SKM-1 treated with dmso at 0.1 percent for 144 hours (cell line): ENCODE results near the gene PLA2G4A.

Experiments used
- DNase-seq: peaks from one replicate; lab custom pipeline; 2025; ENCODE audit not compliant: unreplicated experiment; lab: John Stamatoyannopoulos, UW

PLA2G4A gene

DNA sequence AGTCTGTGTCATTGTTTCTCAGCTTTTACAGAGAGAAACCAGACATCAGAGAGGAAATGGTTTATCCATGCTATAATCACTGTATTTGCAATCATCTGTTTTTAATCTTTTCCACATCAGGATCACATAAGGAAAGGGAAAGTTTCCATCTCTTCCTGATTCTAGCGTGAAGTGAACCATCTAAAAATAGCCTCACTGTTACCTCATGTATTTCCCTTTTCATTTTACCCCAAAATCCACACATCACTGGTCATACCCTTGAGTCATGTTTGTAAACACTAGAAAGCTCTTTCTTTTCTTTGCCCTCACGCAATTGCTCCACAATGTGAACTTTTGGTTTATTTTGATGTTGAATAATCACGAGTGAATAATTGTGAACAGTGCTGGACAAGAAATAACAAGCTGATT lies 146.0 kb downstream of the PLA2G4A start:
- no peak for DNase-seq

DNA sequence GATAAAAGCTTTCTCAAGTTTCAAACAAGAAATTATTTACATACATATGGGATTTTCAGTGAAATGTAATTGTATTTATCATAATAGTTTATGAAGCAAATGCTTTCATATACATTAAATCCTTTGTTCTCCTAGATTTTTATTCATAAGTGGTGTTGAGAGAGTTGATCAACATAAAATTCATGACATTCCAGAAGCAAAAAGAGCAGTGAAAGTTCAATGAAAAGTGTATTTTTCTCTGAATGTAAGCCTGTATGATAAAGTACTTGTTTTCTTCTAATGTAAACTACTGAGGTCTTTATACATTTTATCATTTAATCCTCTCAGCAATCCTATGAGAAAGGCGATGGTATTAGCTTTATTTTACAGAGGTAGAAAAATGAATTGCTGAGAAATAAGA lies 146.5 kb downstream of the PLA2G4A start:
- no peak for DNase-seq

GRCh38 chr1:186976700-186977099 lies 148.0 kb downstream of the PLA2G4A start:
- DNase-seq: no peak

DNA sequence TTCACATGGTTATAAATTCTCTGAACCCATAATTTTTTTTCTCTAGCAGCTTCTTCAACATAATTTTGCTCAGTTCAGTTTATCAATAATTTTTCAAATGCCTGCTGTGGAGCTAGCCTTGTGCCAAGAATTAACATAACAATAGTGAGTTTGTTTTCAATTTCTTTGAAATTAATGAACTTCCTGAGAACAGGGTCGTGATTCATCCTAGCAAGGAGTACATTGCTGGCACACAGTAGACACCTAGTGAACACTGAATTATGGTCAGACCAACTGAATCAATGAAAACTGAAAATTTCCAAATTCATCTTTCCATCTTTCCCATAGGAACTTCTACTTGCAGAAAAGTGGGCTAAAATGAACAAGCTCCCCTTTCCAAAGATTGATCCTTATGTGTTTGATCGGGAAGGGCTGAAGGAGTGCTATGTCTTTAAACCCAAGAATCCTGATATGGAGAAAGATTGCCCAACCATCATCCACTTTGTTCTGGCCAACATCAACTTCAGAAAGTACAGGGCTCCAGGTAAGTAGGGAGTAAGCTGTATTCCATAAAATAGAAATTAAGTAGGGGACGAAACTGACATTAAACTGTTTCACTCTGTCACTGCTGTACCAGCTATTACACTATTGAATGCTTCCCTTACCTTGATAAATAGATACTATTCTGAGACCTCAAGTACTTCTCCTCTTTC lies 148.7 kb downstream of the PLA2G4A start:
- DNase-seq: no peak

DNA sequence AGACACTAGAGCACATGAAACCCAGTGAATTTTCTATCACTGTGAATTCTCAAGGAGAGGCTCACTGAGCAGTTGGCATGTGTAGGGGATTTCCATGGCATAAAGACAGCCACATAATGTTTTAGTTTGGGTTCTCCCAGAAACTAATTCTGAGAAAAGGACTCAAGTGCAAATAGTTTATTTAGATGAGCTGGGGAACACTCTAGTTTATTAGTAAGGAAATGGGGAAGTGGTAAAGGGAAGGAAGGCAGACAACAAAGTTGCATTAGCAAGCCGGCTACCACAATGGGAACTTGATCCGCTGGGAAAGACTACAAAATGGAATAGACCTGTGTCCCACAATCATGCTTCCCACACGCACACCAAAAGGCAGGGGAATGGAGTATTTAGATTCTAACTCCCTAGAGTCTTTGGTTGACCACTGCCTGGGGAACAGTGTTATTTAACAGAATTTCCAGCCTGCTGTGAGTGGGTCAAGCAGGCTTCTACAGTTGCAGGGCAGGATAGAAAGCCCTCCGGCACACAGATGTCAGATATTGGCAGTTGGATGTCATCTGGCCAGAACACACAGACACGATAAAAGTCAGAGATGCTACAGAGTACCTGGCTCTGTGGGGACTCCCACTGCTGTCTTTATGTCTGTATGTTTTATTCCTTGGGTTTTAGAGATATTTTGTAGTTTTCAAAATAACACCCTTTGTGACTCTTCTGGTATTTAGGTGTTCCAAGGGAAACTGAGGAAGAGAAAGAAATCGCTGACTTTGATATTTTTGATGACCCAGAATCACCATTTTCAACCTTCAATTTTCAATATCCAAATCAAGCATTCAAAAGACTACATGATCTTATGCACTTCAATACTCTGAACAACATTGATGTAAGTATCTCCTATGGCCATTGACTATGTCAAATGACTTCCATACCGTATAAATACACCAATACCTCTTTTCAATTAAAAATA lies 150.1 kb downstream of the PLA2G4A start:
- peak; percentile 54 for DNase-seq

- no peak for DNase-seq
These were observed 151.7 kb downstream of the PLA2G4A start for GRCh38 chr1:186980400-186980799.

- no peak for DNase-seq
These were observed 153.4 kb downstream of the PLA2G4A start for GRCh38 chr1:186982116-186982515.

- peak; percentile 54 for DNase-seq
These were observed 154.6 kb downstream of the PLA2G4A start for GRCh38 chr1:186983327-186983726.

- DNase-seq: no peak
These were observed 156.2 kb downstream of the PLA2G4A start for GRCh38 chr1:186984959-186985358.

- DNase-seq: peak; percentile 73
These were observed 157.2 kb downstream of the PLA2G4A start for GRCh38 chr1:186985889-186986491.

GRCh38 chr1:186987065-186987464 lies 158.3 kb downstream of the PLA2G4A start:
- no peak for DNase-seq

GRCh38 chr1:186987769-186988168 lies 159.0 kb downstream of the PLA2G4A start:
- DNase-seq: no peak

DNA sequence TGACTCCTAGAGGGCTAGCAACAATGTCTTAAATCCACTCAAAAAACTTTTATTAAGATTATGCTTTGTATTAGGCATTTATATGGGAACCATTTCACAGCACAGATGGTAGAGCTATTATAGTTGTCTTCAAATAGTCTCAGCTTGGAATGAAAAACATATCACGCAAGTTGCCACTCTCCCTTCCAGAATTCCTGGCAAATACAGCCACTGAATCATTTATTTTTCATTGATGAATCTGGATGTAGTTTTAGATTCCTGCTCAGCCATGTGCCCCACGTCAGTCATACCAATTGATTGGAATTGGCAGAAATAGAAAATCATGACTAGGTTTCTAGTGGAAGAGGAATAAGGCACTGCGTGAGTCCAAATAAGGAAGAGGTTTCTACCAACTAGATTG lies 165.2 kb downstream of the PLA2G4A start:
- no peak for DNase-seq

GRCh38 chr1:186994897-186995296 lies 166.1 kb downstream of the PLA2G4A start:
- DNase-seq: peak; percentile 39

- no peak for DNase-seq
These were observed 168.1 kb downstream of the PLA2G4A start for GRCh38 chr1:186996816-186997215.

GRCh38 chr1:186997877-186998276 lies 169.1 kb downstream of the PLA2G4A start:
- no peak for DNase-seq

DNA sequence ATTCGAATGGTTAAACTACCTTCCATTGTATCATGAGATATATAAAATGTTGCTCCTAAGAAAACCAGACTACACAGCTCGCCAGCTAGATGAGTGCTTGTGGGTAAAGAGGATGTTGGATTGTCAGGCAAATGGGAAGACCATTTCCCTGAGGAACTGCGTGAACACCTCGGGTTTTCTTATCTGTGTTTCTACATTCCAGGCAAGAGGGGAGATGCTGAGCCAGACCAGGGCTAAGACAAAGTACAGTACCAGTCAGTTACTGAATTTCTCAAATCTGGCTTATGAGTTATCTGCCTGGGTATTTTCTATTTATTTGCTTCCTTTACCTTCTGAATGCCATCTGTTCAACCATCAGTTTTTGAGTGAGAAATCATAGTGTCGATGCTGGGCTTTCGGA lies 170.8 kb downstream of the PLA2G4A start:
- no peak for DNase-seq

GRCh38 chr1:187001198-187001889 lies 172.6 kb downstream of the PLA2G4A start:
- no peak for DNase-seq

DNA sequence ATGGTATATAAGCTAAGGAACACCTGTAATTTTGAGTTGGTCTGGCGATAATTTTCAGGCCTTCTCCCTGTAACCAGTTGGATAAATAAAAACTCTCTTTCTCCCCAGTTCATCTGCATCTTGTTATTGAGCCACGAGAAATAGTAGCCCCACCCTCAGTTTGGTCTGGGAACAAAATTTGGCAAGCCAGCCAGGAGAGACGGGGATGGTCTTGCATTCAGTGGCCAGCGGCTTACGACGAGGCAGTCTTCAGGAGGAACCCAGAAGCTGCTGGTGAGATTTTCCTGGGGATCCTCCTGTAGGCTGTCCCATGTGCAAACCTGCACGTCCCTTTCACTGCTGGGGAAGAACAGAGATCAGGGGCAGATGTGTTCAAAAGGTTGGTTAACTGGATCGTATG lies 174.6 kb downstream of the PLA2G4A start:
- no peak for DNase-seq

- DNase-seq: no peak
These were observed 178.1 kb downstream of the PLA2G4A start for GRCh38 chr1:187006896-187007295.

DNA sequence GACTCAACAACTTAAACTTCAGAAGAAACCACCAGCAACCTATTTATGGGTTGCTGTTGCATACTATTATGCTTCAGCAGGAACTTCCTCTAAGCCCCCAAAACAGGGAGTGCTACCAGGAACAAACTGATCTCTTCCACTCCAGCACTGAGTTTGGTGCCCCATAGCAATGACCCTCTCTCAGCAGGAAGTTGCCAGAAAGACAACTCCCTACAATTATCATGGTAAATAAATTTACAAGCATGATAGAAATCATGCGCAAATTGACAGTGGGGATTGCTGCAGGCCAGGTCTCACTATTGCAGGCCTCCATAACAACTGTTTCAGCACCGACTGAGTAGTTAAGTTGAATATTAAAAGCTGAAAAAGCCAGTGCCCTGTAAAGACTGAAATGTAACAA lies 180.6 kb downstream of the PLA2G4A start:
- DNase-seq: no peak
